GM19455 (cell line): Measurements from ENCODE around the gene BET1.

Experiments
- ATAC-seq: cut with Tn5 transposase; IDR thresholded peaks from one replicate; pipeline ENCODE4 v1.9.1; 2021; ENCODE audit not compliant: unreplicated experiment

The BET1 gene

DNA sequence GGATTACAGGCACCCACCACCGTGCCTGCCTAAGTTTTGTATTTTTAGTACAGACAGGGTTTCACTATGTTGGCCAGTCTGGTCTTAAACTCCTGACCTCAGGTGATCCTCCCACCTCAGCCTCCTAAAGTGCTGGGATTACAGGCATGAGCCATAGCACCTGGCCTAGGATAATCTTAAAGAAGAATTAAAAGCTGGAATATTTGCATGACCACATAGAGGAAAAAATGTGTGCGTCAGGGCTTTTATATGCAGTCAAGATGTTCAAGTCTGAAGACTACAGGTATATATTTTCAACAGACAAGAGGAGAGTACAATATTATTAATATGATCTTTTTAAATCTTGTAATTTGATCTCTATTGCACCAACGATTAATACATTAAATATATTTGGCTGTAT is 43.2 kb downstream of the BET1 start:
- ATAC-seq, result no peak

GRCh38 chr7:93958651-93959050 is 45.5 kb downstream of the BET1 start:
- ATAC-seq, result no peak

DNA sequence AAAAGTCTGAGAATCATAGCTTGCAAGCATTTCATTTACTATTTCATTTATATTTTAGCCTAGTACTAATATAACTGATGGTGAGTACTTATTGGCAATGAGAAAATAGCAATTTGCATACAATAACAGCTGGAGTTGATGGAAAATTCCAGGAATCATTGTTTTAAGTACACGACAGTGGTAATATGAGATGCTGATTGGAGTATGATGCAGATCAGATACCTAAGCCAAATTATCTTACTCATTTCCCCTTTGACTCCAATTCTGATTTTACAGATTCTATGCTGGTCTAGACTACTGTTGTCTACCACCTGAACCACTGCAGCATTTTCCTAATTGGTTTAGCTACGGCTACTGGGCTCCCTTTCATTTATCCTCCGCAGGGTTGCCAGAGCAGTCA is 45.9 kb downstream of the BET1 start:
- ATAC-seq, result no peak

- no peak for ATAC-seq
Observed at GRCh38 chr7:93957767-93958166, 46.4 kb downstream of the BET1 start.

DNA sequence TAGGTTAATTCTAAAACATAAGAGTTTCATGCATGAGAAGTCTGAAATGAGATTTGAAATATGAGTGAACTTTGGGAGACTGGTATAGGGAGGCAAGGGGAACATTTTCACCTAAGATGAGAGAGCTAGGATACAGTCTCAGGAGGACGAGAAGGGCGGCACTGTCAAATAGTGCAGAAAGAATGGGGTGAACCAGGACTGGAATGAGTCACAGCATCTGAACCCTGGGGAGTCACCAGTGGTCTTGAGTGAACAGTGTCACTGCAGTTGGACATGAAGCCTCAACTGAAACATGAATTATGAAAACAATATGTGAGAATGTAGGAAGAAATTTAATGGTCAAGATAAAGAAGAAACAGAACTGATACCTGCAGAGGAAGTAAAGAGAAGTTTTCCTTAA is 48.9 kb downstream of the BET1 start:
- ATAC-seq, result peak; percentile 81

DNA sequence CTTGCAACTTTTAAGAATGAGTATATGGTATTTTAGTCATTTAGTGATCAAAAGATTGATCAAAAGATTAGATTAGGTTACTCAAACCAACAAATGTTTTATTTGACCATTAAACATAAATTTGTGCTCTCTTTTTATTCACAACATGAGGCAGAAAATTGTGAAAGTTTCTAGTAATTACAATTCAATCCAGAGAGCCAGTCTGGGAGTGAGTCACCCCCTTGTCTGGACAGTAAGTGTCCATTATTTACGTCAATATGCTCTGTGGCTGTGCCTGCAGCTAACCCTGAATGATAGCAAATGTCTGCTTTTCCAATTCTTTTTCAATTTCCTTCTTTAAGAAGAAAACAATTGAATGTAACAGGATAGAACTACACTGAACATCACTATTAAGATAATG is 54.7 kb downstream of the BET1 start:
- ATAC-seq, result no peak

GRCh38 chr7:93948873-93949272 is 55.3 kb downstream of the BET1 start:
- no peak for ATAC-seq

- no peak for ATAC-seq
Observed at GRCh38 chr7:93948106-93948505, 56.0 kb downstream of the BET1 start.

DNA sequence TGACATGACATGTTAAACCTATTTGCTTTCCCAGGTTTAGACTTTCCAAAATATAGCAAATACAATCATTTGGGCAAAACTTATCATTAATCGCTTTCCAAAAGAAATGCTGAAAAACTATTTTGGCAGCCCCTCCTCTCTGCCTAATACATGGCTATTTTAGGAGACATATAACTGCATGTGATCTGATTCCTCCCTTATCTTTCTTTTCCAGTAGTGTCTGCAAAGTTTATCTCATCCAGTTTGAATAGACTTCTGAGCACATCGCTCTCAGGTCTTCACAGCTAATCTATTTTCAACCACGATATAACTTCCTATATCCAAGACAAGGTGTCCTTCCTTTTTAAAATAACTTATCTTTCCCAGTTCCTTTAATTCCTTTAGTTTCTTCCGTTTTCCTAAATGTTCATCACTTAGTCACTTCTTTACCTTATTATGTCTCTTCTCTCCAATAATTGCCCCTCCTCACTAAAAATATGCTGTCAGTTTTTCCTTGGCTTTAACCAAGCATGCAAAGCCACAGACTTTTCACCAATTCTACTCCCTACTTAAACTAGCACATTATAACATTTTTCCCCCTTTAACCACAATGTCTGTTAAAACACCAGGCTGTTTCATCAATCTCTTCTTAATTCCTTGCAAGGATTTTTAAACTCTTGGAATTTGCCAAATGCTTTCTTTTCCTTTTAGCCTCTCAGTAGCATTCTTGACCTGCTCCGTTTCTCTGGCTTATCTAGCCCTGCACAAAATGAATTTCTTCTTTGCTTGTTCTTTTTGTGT is 58.2 kb downstream of the BET1 start:
- ATAC-seq, result no peak

GRCh38 chr7:93945083-93945482 is 59.1 kb downstream of the BET1 start:
- ATAC-seq, result no peak

DNA sequence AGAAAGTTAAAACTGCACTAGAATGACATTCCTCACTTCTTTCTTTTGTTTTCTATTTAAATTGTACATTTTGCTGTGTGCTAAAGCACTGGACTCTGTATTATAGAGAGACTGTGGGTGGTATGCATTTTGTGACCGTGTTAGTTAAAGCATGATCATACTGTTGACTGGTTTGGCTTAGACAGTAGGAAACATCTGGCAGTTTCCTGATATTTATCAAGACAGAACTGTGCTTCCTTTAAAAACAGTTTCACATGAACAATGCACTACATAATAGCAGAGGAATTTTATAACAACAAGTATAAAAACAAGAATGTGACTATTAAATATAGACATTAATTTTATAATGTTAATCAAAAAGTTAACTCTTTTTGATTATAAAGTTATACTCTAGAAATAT is 59.5 kb downstream of the BET1 start:
- no peak for ATAC-seq

DNA sequence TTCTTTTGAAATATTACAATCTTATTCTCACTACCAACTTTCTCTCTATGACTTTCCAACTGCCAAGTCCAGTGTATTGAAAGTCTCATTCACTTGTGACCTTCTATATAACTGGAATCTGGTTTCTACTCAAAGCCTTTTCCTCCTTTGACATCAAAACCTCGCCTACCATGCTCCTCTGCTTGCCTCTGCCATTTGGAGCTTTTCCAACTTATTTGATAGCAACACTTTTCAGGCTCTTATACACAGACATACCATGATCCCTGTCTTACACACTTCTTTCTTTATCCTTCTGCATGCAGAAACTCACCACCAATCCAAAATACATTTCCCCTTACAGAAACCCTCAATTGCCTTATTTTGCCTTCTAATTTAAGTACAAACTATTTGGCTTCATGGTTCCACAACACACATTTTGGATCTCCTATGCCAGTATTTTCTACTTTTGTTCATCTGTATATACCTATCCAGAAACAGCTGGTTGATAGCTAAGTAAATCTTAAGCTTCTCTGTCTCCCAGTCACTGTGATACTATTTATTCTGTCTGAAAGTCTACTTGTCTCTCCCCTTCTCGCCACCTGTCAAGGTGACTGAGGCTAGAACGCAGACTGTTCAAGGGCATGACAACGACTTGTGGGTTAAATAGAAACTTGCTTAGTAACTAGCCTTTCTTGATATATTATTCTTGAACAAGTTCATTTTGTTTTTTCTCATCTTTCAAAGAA is 60.2 kb downstream of the BET1 start:
- ATAC-seq, result no peak
